NCI-H345 treated with DMSO at 0.1 percent for 48 hours (cell line): ENCODE results near the gene SPON1.
"Not testable (repeated sequence)": the region's sequence is repeated elsewhere in the genome, so short reads cannot be mapped to it uniquely, and the experiment has no call there.

Source experiments
- DNase-seq: peaks from one replicate; lab custom pipeline; 2025; ENCODE audit not compliant: unreplicated experiment; lab: John Stamatoyannopoulos, UW

SPON1 gene

GRCh38 chr11:14232652-14233051 lies 270.1 kb downstream of the SPON1 start:
- no peak for DNase-seq

- DNase-seq, result no peak
Measured at GRCh38 chr11:14234446-14234845, 271.9 kb downstream of the SPON1 start.

GRCh38 chr11:14235701-14236100 lies 273.2 kb downstream of the SPON1 start:
- DNase-seq, result no peak

- no peak for DNase-seq
Measured at GRCh38 chr11:14237444-14237961, 275.0 kb downstream of the SPON1 start.

DNA sequence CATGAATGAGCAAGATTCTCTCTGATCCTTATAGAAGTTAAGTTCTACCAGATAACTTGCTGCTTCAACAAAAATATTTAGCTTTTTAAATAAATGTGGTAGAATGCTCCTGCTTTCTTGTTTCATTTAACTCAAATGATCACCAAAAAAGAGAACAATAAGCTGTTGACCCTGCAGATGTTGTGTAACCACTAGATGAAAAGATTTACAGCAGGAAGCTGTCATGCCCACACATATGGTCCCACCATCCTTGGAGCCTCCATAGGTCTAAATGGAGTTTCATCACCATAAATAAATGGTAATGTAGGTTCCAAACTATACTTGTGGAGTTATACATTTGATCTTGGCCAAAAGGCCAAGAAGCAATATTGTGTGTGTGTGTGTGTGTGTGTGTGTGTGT lies 277.7 kb downstream of the SPON1 start:
- no peak for DNase-seq

DNA sequence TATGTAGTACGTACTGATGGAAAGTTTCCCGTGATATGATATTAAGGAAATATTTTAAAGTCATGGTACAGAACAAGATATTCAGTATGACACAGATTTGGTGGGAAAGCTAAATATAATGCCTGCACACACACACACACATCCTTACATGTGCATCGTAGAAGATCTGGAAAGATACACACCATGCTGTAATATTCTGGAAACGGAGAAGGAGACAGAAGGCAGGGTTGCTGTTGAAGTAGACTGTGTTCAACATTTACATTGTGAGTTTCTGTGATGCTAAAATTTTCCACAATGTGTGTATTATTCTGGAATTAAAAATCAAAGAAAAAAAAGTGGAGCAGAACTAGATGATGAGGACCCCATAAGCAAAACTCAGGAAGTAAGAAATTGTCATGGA lies 278.4 kb downstream of the SPON1 start:
- DNase-seq, result no peak

- DNase-seq, result no peak
Measured at GRCh38 chr11:14242187-14242586, 279.7 kb downstream of the SPON1 start.

- no peak for DNase-seq
Measured at GRCh38 chr11:14242733-14243132, 280.2 kb downstream of the SPON1 start.

GRCh38 chr11:14244926-14245325 lies 282.4 kb downstream of the SPON1 start:
- DNase-seq, result no peak

DNA sequence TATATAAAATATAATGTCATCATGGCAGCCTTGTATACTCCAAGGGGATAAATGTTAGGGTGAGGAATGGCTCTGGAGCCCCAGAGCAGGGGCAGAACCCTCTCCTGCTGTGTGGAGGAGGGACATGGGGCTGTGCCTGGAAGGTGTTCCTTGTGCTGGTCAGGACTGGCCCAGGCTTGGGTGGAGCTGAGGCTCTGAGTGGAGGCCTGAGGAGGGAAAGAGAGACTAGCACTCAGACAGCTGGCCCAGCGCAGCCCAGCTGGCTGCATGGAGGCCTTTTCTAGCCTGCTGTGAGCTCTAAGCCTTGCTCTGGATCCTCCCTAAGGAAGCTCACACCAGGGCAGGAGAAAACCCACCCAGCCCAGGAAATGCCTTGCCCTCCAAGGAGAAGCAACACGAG lies 282.9 kb downstream of the SPON1 start:
- no peak for DNase-seq

DNA sequence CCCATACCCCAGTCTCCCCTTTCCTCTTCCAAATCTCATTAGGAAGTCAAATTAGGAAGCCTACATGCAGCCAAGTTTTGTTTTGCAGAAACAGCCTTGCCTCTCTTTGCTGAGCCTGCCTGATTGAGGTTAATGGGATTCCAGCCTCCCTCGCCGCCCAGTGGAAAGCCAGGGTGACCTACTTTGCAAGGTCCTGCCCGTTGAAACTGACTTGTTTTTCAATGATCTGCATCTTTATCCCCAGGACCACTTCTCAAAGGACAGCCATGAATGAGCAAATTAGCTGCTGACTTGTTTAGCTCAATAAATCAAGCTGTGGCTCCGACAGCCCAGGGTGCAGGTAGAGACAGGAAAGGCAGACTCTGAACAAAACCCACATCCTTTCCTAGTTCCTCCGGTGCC lies 286.1 kb downstream of the SPON1 start:
- DNase-seq, result no peak

- DNase-seq, result peak; percentile 37
Measured at GRCh38 chr11:14249121-14249963, 286.8 kb downstream of the SPON1 start.

DNA sequence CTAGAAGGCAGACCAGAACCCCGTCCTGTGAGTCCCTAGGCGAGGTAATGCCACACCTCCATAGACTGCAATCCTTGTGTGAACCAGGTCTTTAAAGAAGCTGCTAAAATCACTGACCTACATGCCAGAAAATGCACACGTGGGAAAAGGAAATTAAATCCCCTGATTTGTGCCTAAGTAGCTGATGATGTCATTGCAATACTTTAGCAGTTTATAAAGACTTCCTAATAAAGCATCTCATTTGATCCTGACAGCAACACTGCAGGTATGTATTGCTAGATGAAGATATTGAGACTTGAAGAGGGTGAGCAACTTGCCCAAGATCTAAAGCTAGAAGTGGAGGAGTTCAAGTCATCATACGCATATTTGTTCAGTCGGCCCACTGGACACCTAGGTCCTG lies 289.2 kb downstream of the SPON1 start:
- no peak for DNase-seq

GRCh38 chr11:14252501-14252900 lies 290.0 kb downstream of the SPON1 start:
- DNase-seq, result not testable (repeated sequence)

- no peak for DNase-seq
Measured at GRCh38 chr11:14253421-14253820, 290.9 kb downstream of the SPON1 start.

DNA sequence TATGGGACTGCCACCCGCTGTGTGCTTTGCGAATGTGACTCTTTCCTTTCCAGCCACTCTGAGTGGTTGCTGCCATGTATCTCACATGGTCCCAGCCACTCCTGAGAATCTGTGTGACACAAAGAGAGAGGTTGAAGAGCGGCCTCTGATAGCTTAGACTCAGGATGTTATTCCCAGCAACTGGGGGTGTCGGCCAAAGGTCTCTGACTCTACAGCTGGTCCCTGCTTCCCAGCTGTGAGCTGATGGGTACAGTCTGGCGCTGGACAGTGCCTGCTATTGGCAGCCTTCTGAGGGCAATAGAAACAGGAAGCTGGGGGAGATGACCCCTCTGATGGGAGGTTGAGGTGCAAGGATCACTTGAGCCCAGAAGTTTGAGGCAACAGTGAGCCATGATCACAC lies 291.3 kb downstream of the SPON1 start:
- DNase-seq, result no peak

- DNase-seq, result no peak
Measured at GRCh38 chr11:14254533-14255237, 292.2 kb downstream of the SPON1 start.

DNA sequence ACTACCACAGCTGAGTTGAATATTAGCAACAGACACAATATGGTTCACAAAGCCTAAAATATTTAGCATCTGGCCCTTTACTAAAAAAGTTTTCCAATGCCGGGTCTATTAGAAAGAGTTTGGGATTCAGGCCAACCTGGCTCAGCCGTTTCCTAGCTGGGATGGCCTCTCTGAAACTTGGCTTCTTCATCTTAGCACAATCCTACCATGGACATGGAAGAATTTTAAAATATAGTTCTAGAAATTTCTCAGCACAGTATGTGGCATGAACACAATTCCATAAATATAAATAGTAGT lies 292.7 kb downstream of the SPON1 start:
- DNase-seq, result no peak

DNA sequence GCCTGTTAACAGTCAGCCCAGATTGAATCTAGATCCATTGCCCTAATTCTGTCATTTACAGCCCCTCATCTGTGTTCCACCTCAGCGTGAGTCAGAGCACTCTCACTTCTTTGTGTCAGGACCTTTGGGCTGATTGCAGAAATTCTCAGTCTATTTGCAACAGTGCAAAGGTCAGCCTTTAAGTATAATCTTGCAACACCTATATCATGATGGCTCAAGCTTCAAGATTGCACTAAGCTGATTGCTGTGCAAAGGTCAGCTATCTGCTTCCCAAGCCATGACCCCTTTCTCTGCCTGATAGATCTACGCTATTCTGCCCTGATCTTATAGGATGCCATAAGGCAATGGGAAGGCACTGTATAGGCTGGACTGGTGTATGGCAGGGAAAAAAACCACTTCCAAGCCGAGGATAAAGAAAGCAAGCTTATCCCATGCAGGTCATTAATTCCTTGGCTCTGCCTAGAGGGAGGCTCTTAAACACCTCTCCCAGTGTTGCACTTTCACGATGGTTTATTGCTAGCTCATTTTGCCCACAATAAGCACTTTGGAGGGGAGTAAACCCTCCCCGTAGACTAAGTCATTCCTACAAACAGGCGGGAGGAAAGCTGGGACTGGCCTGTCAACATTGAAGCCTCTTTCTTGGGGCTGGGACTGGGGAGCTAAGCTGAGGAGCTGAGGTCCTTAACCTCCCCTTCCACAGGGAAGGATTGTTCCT lies 295.9 kb downstream of the SPON1 start:
- DNase-seq, result no peak

DNA sequence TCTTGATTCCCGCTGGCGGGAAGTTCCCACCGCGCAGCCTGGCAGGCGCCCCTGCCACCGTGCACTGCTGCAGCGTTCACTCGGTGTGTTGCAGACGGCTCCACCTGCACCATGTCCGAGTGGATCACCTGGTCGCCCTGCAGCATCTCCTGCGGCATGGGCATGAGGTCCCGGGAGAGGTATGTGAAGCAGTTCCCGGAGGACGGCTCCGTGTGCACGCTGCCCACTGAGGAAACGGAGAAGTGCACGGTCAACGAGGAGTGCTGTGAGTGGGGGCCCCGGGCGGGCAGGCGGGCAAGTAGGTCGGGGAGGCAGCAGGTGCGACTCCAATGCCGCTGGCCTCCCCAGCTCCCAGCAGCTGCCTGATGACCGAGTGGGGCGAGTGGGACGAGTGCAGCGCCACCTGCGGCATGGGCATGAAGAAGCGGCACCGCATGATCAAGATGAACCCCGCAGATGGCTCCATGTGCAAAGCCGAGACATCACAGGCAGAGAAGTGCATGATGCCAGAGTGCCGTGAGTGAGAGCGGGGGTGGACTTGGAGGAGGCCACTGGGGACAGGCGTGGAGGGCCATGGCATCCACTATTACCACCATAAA lies 296.8 kb downstream of the SPON1 start:
- no peak for DNase-seq

GRCh38 chr11:14259878-14260277 lies 297.4 kb downstream of the SPON1 start:
- DNase-seq, result no peak
